Keratinocyte (primary cell): Measurements from ENCODE around the gene EXOC4. TPM values are rescaled to one million over a fixed set of nuclear protein-coding genes. Genes with fewer than 3 reads are reported as not detected.

Experiments
- DNase-seq: peaks from one replicate; pipeline ENCODE4 v3.0.0-alpha.2; 2011; ENCODE audit warnings: low read depth, missing footprints, low spot score
- FAIRE-seq: peaks from 2 replicates; lab custom pipeline; 2011; peaks lifted over from hg19 to GRCh38; lab: Jason Lieb, UNC
- H2AFZ ChIP-seq: 2 replicates; pipeline ENCODE4 v1.6.0; 2012; ENCODE audit warnings: low read length, control low read depth, inconsistent platforms; ENCODE audit not compliant: control insufficient read depth
- H3K27ac ChIP-seq: 2 replicates; pipeline ENCODE4 v1.5.1; 2011; ENCODE audit warnings: low read length; ENCODE audit not compliant: control insufficient read depth, insufficient read depth
- H3K27me3 ChIP-seq: 3 replicates; pipeline ENCODE4 v1.6.0; 2011; ENCODE audit warnings: low read length; ENCODE audit not compliant: control insufficient read depth, insufficient read depth; ENCODE audit errors: extremely low read depth
- H3K36me3 ChIP-seq, 2 experiments: 2 replicates in 1 of 2; 3 replicates in 1 of 2; pipeline ENCODE4 v1.5.1; 2011; ENCODE audit warnings: low read length in 2 of 2, mild to moderate bottlenecking in 1 of 2; ENCODE audit not compliant: control insufficient read depth in 2 of 2, insufficient read depth in 2 of 2; ENCODE audit errors: extremely low read depth in 1 of 2
- H3K4me1 ChIP-seq: 3 replicates; pipeline ENCODE4 v1.5.1; 2011; ENCODE audit warnings: low read length; ENCODE audit not compliant: control insufficient read depth, insufficient read depth; ENCODE audit errors: extremely low read depth
- H3K4me2 ChIP-seq: 3 replicates; pipeline ENCODE4 v1.6.0; 2011; ENCODE audit warnings: low read depth, low read length; ENCODE audit not compliant: control insufficient read depth, insufficient read depth; ENCODE audit errors: extremely low read depth
- H3K4me3 ChIP-seq, 3 experiments: fragments of 200-600 bp in 1 of 3; sonication (generic) in 1 of 3; 2 replicates in 2 of 3; 3 replicates in 1 of 3; pipeline ENCODE4 v1.5.1; 2011 to 2016; ENCODE audit warnings: low read length in 3 of 3, mild to moderate bottlenecking in 3 of 3, control low read depth in 2 of 3, inconsistent platforms in 1 of 3, low read depth in 1 of 3, mixed read lengths in 1 of 3, mixed run types in 1 of 3, moderate library complexity in 1 of 3; ENCODE audit not compliant: control insufficient read depth in 2 of 3, insufficient read depth in 2 of 3; ENCODE audit errors: extremely low read depth in 1 of 3
- H3K79me2 ChIP-seq: 2 replicates; pipeline ENCODE4 v1.6.0; 2012; ENCODE audit warnings: low read length; ENCODE audit not compliant: control insufficient read depth, insufficient read depth
- H3K9ac ChIP-seq: 3 replicates; pipeline ENCODE4 v1.6.0; 2011; ENCODE audit warnings: low read length; ENCODE audit not compliant: control insufficient read depth, insufficient read depth; ENCODE audit errors: extremely low read depth
- H3K9me1 ChIP-seq: 3 replicates; pipeline ENCODE4 v1.6.0; 2011; ENCODE audit warnings: low read length; ENCODE audit not compliant: control insufficient read depth, insufficient read depth; ENCODE audit errors: extremely low read depth
- H3K9me3 ChIP-seq: 2 replicates; pipeline ENCODE4 v1.5.1; 2012; ENCODE audit warnings: low read depth, low read length; ENCODE audit not compliant: control insufficient read depth
- H4K20me1 ChIP-seq: 3 replicates; pipeline ENCODE4 v1.6.0; 2011; ENCODE audit warnings: low read length; ENCODE audit not compliant: control insufficient read depth, insufficient read depth; ENCODE audit errors: extremely low read depth
- CTCF ChIP-seq, 3 experiments: IDR thresholded peaks in 1 of 3; conservative IDR thresholded peaks in 1 of 3; optimal IDR thresholded peaks in 1 of 3; 2 replicates in 2 of 3; 3 replicates in 1 of 3; pipeline versions ENCODE3 to v1.5.1; 2011; ENCODE audit warnings: low read length in 3 of 3, mild to moderate bottlenecking in 3 of 3, moderate library complexity in 2 of 3, control low read depth in 1 of 3, inconsistent platforms in 1 of 3; ENCODE audit not compliant: insufficient read depth in 2 of 3; ENCODE audit errors: extremely low read depth in 1 of 3
- EZH2 ChIP-seq: IDR thresholded peaks from one replicate; pipeline ENCODE4 v1.6.1; 2012; ENCODE audit warnings: inconsistent platforms, mild to moderate bottlenecking, low read length, moderate library complexity
- dilution Hi-C: fragments of 300-500 bp; cut with MboI; formaldehyde crosslinking; loops from one replicate; pipeline ENCODE4 v1.7.0; 2020; ENCODE audit warnings: low sequenced_read_pairs; ENCODE audit not compliant: extremely low pct_ligation_motif_present
- polyA plus RNA-seq, 5 experiments: library from polyadenylated mRNA; depleted of rRNA in 3 of 5; stranded (reverse) in 3 of 5; stranded (forward) in 1 of 5; unstranded in 1 of 5; fragments of >200 nt; gene quantifications; 1 replicate in 1 of 5; 2 replicates in 3 of 5; 3 replicates in 1 of 5; pipeline versions ENCODE4 v1.2.1 to v1.2.3, GENCODE V29; 2011 to 2012; ENCODE audit warnings: missing spikeins in 2 of 5, low read depth in 1 of 5, low replicate concordance in 1 of 5

The EXOC4 gene
- polyA plus RNA-seq, 1 donor (not counting 4 experiments of a cell fraction or from before 2014, with no cell fraction given) = 52.6 TPM

- no peaks in the 10 kb centered on the region for H3K79me2 ChIP-seq
- peaks cover 9% of the 10 kb centered on the region for H3K4me1 ChIP-seq
- H3K36me3 ChIP-seq = no peaks in the 10 kb centered on the region
- peaks cover 3% of the 10 kb centered on the region for H3K9me1 ChIP-seq
- H2AFZ ChIP-seq = no peak overlapping the region
- TF ChIP-seq CTCF (optimal IDR thresholded peaks at IDR 0.05 in 1 of 3, IDR thresholded peaks at IDR 0.05 in 1 of 3, conservative IDR thresholded peaks at IDR 0.05 in 1 of 3; ENCODE audit: extremely low read depth in 1 of 3, insufficient read depth in 2 of 3, low read length in 3 of 3) (no peak), EZH2 (no peak)
- H3K27me3 ChIP-seq = no peaks in the 10 kb centered on the region
- H3K27ac ChIP-seq = no peak overlapping the region
- H3K4me2 ChIP-seq = no peak overlapping the region
- H3K4me3 ChIP-seq = no peak overlapping the region
- no peaks in the 10 kb centered on the region for H4K20me1 ChIP-seq
- dilution Hi-C loops = no loop called here
- FAIRE-seq (no peak), DNase-seq (no peak)
- no peaks in the 10 kb centered on the region for H3K9me3 ChIP-seq
- no peak overlapping the region for H3K9ac ChIP-seq
Measured at GRCh38 chr7:133573554-133574265, 320.8 kb downstream of the EXOC4 start.

- Histone ChIP-seq H4K20me1 (no peaks in the 10 kb centered on the region), H3K9me3 (no peaks in the 10 kb centered on the region), H3K4me2 (no peak overlapping the region), H3K27ac (no peak overlapping the region), H3K36me3 (no peaks in the 10 kb centered on the region), H3K4me3 (no peak overlapping the region), H3K9ac (no peak overlapping the region), H3K79me2 (no peaks in the 10 kb centered on the region), H2AFZ (no peak overlapping the region), H3K9me1 (peaks cover 3% of the 10 kb centered on the region), H3K4me1 (peaks cover 9% of the 10 kb centered on the region), H3K27me3 (no peaks in the 10 kb centered on the region)
- FAIRE-seq (no peak), DNase-seq (no peak)
- dilution Hi-C loops = no loop called here
- TF ChIP-seq CTCF (optimal IDR thresholded peaks at IDR 0.05 in 1 of 3, IDR thresholded peaks at IDR 0.05 in 1 of 3, conservative IDR thresholded peaks at IDR 0.05 in 1 of 3; ENCODE audit: extremely low read depth in 1 of 3, insufficient read depth in 2 of 3, low read length in 3 of 3) = no peak
- no peak for TF ChIP-seq EZH2
Measured at GRCh38 chr7:133575726-133576440, 323.0 kb downstream of the EXOC4 start.
